GM12864 (cell line): ENCODE measurements around the gene DOP1A.

Experiments used
- DNase-seq: peaks from one replicate; pipeline ENCODE4 v3.0.0-alpha.2; 2011; ENCODE audit warnings: low read depth
- H3K4me3 ChIP-seq: 2 replicates; pipeline ENCODE4 v1.5.1; 2011; ENCODE audit warnings: mild to moderate bottlenecking, low read depth, low read length, control low read depth
- CTCF ChIP-seq: IDR thresholded peaks from 2 replicates; pipeline ENCODE4 v1.5.1; 2011; ENCODE audit warnings: low read depth, mild to moderate bottlenecking, moderate library complexity, low read length, control low read depth, inconsistent platforms; ENCODE audit errors: missing control alignments

Gene DOP1A

DNA sequence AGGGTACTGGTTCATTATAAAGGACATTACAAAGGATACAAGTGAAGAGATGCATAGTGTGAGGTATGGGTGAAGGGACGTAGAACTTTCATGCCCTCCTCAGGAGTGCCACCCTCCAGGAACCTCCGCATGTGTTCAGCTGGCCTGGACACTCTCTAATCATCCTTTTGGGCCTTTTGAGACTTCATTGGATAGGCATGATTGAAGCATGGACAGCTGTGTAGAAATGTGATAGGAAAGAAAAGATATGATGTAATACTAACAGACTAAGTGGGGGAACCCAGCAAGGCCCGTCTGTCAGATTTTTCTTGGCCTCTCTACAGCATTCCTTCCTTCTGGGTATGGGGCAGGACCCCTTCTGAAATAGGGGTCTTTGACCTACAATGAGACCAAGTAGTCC lies 31.1 kb downstream of the DOP1A start:
- DNase-seq, result no peak
- no peak for TF ChIP-seq CTCF
- H3K4me3 ChIP-seq, result no peak overlapping the region

DNA sequence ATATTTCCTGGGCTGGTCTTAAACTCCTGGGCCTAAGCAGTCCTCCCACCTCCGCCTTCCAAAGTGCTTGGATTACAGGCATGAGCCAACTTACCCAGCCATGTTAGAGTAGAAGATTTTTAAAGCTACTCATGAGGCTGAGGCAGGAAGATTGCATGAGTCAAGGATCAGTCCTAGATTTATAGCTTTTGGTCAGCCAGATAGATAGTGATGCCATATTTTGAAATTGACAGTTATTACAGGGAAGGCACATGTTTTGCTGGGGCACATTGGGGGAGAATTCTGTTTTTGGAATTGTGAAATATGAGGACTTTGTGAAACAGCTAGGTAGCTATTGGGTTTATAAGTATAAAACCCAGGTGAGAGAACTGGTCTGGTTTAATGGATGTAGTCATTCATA lies 40.9 kb downstream of the DOP1A start:
- no peak for DNase-seq
- no peak overlapping the region for H3K4me3 ChIP-seq
- TF ChIP-seq CTCF, result no peak

DNA sequence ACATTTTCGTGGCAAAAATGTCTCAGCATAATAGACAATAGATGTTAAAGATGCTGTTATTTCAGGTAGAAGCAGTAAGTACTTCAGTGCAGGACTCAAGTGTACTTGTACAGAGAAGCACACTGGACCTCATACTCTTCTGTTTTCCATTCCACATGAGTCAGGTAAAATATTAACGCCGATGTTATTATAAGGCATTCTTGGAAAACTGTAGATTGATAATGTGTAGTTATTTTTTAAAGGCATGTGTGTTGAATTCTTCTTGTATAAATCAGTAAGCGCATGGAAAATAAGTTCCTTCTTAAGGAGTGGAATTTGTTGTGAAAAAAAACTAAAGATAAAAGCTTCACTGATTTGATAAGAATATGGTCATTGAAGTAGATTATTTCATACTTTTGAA lies 45.8 kb downstream of the DOP1A start:
- DNase-seq, result no peak
- no peak overlapping the region for H3K4me3 ChIP-seq
- TF ChIP-seq CTCF, result no peak

- no peak for TF ChIP-seq CTCF
- no peak overlapping the region for H3K4me3 ChIP-seq
- DNase-seq, result no peak
Observed at GRCh38 chr6:83114164-83114563, 46.7 kb downstream of the DOP1A start.

DNA sequence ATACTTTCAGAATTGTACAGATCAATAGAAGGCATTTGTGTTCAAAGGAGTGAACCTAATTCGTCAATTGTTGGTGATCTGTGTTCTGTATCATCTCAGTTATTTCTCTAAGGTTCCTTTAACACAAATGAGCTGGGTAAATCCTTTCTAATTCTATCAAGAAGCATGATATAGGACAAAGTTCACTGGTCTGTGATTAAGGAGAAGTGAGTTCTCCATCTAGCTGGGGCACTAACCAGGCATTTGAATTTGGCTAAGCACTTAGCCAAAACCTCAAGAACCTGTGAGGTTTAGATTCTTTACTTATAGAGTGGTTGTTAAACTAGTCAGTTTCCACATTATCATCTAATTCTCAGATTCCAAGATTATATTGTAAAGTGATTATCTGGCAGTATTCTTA lies 50.3 kb downstream of the DOP1A start:
- TF ChIP-seq CTCF, result no peak
- DNase-seq, result no peak
- no peak overlapping the region for H3K4me3 ChIP-seq

- no peak for TF ChIP-seq CTCF
- H3K4me3 ChIP-seq, result no peak overlapping the region
- DNase-seq, result no peak
Observed at GRCh38 chr6:83119742-83120300, 52.4 kb downstream of the DOP1A start.

DNA sequence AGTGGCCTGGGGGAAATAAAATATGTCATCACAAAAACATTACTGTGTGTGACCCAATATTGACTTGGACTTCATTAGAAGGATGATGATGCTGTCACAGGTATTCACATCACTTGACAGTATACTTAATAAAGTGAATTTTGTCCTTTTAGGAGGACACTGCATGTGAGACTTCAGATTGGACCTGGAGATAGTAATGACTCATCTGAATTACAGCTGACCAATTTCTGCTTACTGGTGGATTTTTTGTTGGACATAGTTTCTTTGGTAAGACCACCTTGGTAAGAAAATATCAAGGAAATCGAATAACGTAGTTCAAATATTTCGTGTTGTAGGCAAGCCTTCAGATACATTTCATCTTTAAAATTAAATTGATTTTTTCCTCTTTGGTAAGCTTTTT lies 57.1 kb downstream of the DOP1A start:
- TF ChIP-seq CTCF, result no peak
- no peak for DNase-seq
- no peak overlapping the region for H3K4me3 ChIP-seq
